ENCODE results near the gene CTNND2.
"Not testable (repeated sequence)": the region's sequence is repeated elsewhere in the genome, so short reads cannot be mapped to it uniquely, and the experiment has no call there.

The CTNND2 gene

DNA sequence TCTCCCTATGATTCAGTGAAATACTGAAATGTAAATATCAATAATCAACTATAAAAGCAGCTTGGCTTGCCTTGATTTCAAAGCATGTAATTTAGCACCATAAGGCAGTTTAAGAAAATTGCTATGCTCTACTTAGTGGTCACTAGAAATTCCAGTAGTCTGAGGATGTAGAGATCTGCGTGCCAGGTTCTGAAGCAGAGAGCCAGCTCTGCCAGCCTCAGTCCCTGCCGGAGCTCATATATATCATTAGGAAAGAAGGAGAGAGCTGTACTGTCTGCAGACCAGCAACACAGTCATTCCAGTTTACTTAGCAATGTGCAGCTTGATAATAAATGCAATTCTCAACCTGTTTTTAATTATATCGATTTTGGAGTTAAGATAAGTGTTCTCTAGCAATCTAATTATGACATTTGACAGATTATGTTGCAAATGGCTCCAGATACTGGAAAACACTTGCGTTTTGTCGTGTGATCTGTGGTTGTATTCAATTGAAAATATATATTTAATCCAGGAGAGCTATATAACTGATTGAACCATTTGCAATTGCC, 540.5 kb downstream of the CTNND2 start:
- no peak for DNase-seq
- H3K4me1 Mint-ChIP-seq (ENCODE audit: low read depth) = no peaks in the 10 kb centered on the region
- no peak overlapping the region for H3K4me3 Mint-ChIP-seq
- H3K36me3 Mint-ChIP-seq (ENCODE audit: low read depth) = no peaks in the 10 kb centered on the region
- H3K27me3 Mint-ChIP-seq = no peaks in the 10 kb centered on the region
- no peak overlapping the region for H3K27ac Mint-ChIP-seq
- H3K9me3 Mint-ChIP-seq = no peaks in the 10 kb centered on the region

GRCh38 chr5:11361768-11362167, 542.5 kb downstream of the CTNND2 start:
- Mint-ChIP-seq H3K4me3 (no peak overlapping the region), H3K9me3 (no peaks in the 10 kb centered on the region), H3K36me3 (ENCODE audit: low read depth) (no peaks in the 10 kb centered on the region), H3K27ac (no peak overlapping the region), H3K27me3 (no peaks in the 10 kb centered on the region), H3K4me1 (ENCODE audit: low read depth) (no peaks in the 10 kb centered on the region)
- DNase-seq = no peak

GRCh38 chr5:11357928-11358327, 546.3 kb downstream of the CTNND2 start:
- no peak overlapping the region for H3K4me3 Mint-ChIP-seq
- DNase-seq = no peak
- no peaks in the 10 kb centered on the region for H3K36me3 Mint-ChIP-seq (ENCODE audit: low read depth)
- no peaks in the 10 kb centered on the region for H3K27me3 Mint-ChIP-seq
- H3K9me3 Mint-ChIP-seq = peaks cover 3% of the 10 kb centered on the region
- H3K27ac Mint-ChIP-seq = no peak overlapping the region
- H3K4me1 Mint-ChIP-seq (ENCODE audit: low read depth) = no peaks in the 10 kb centered on the region

GRCh38 chr5:11355491-11355890, 548.8 kb downstream of the CTNND2 start:
- Mint-ChIP-seq H3K9me3 (peaks cover 3% of the 10 kb centered on the region), H3K4me3 (no peak overlapping the region), H3K27ac (no peak overlapping the region), H3K4me1 (ENCODE audit: low read depth) (no peaks in the 10 kb centered on the region), H3K27me3 (no peaks in the 10 kb centered on the region), H3K36me3 (ENCODE audit: low read depth) (no peaks in the 10 kb centered on the region)
- DNase-seq = no peak

DNA sequence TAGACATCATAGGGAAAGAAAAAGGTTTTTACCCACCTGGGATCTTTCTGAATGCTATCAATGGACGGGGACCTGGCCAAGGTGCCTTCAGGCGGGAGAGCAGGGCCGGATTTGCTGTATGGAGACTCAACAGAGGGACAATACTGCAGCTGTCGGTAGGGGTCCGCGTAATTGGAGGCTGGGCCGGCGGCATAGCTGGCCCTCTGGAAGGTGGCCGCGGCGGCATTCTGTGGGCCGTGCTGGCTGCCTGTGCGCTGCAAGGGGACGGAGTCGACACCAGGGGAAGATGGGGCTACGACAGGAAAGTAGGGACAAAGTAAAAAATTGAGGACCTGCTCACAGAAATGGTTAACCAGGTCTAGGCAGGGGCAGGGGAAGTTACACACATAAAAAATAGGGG, 557.9 kb downstream of the CTNND2 start:
- DNase-seq = no peak
- no peaks in the 10 kb centered on the region for H3K36me3 Mint-ChIP-seq (ENCODE audit: low read depth)
- H3K9me3 Mint-ChIP-seq = no peaks in the 10 kb centered on the region
- peaks cover 7% of the 10 kb centered on the region for H3K27me3 Mint-ChIP-seq
- no peaks in the 10 kb centered on the region for H3K4me1 Mint-ChIP-seq (ENCODE audit: low read depth)
- H3K27ac Mint-ChIP-seq = no peak overlapping the region
- H3K4me3 Mint-ChIP-seq = no peak overlapping the region

- Mint-ChIP-seq H3K27ac (no peak overlapping the region), H3K4me3 (no peak overlapping the region), H3K27me3 (no peaks in the 10 kb centered on the region), H3K9me3 (no peaks in the 10 kb centered on the region), H3K36me3 (ENCODE audit: low read depth) (no peaks in the 10 kb centered on the region), H3K4me1 (ENCODE audit: low read depth) (no peaks in the 10 kb centered on the region)
- no peak for DNase-seq
These were observed 568.1 kb downstream of the CTNND2 start for GRCh38 chr5:11335881-11336760.

- no peaks in the 10 kb centered on the region for H3K36me3 Mint-ChIP-seq (ENCODE audit: low read depth)
- H3K27me3 Mint-ChIP-seq = no peaks in the 10 kb centered on the region
- H3K4me3 Mint-ChIP-seq = no peak overlapping the region
- no peak for DNase-seq
- H3K9me3 Mint-ChIP-seq = no peaks in the 10 kb centered on the region
- H3K4me1 Mint-ChIP-seq (ENCODE audit: low read depth) = no peaks in the 10 kb centered on the region
- no peak overlapping the region for H3K27ac Mint-ChIP-seq
These were observed 569.8 kb downstream of the CTNND2 start for GRCh38 chr5:11334404-11334803.

GRCh38 chr5:11329679-11330078, 574.6 kb downstream of the CTNND2 start:
- Mint-ChIP-seq H3K27me3 (no peaks in the 10 kb centered on the region), H3K4me1 (ENCODE audit: low read depth) (no peaks in the 10 kb centered on the region), H3K4me3 (no peak overlapping the region), H3K27ac (no peak overlapping the region), H3K9me3 (no peaks in the 10 kb centered on the region), H3K36me3 (ENCODE audit: low read depth) (no peaks in the 10 kb centered on the region)
- no peak for DNase-seq

DNA sequence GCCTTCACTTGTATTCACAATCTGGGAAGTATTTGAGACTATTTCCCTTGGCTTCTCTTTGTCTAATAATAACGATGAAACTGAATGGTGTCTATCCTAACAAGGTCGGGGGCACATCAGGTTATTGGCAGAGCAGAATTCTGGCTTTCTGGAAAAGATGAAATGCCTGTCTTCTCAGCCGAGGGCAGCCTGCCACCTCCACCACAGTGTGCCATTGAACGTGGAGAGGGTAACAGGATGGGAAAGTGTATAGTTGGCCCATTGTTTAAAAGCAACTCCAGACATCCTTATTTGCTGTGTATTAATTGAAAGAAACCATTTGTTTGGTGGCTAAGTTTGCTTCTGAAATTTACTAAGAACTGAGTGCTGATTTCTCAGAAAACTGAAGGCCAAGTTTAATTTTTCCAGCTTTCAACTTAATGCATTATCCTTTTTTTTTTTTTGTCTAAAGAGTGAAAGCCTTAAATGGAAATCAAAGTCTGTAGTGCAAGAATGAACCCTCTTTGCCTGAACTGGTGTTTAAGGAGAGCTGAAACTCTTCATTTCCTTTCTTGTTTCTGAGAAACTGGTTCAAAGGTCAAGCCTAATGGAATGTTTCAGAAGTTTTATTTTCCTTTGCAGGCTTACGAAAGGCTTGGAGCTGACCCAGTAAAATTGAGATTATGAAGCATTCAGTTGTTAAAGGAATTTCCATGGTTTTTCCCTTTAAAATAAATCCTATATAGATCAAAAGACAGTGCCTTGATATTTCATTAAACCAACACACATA, 579.5 kb downstream of the CTNND2 start:
- Mint-ChIP-seq H3K4me3 (no peak overlapping the region), H3K9me3 (no peaks in the 10 kb centered on the region), H3K27me3 (peaks cover 3% of the 10 kb centered on the region), H3K4me1 (ENCODE audit: low read depth) (no peaks in the 10 kb centered on the region), H3K27ac (no peak overlapping the region), H3K36me3 (ENCODE audit: low read depth) (no peaks in the 10 kb centered on the region)
- no peak for DNase-seq

- no peaks in the 10 kb centered on the region for H3K9me3 Mint-ChIP-seq
- no peak for DNase-seq
- no peak overlapping the region for H3K4me3 Mint-ChIP-seq
- H3K4me1 Mint-ChIP-seq (ENCODE audit: low read depth) = no peaks in the 10 kb centered on the region
- H3K36me3 Mint-ChIP-seq (ENCODE audit: low read depth) = no peaks in the 10 kb centered on the region
- peaks cover 3% of the 10 kb centered on the region for H3K27me3 Mint-ChIP-seq
- no peak overlapping the region for H3K27ac Mint-ChIP-seq
These were observed 580.5 kb downstream of the CTNND2 start for GRCh38 chr5:11323761-11324160.

DNA sequence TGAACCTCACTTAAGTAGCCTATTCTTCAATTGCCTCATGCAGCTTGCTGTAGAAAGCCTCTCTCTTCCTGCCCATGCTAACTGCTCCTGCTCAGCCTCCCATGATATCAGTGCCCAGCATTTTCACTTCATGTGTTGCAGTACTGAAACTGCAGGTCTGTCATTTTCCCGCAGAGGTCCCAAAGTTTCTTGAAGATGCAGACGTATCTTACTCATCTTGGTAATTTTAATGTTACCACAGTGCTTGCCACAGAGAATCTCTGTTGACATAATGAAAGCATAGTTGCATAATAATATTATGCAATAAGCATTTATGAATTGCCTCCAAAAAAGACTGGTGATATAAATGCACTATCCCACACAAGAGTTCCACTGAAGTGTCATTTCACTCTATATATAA, 582.1 kb downstream of the CTNND2 start:
- no peak overlapping the region for H3K27ac Mint-ChIP-seq
- no peaks in the 10 kb centered on the region for H3K4me1 Mint-ChIP-seq (ENCODE audit: low read depth)
- peaks cover 7% of the 10 kb centered on the region for H3K27me3 Mint-ChIP-seq
- DNase-seq = no peak
- no peaks in the 10 kb centered on the region for H3K36me3 Mint-ChIP-seq (ENCODE audit: low read depth)
- H3K4me3 Mint-ChIP-seq = no peak overlapping the region
- H3K9me3 Mint-ChIP-seq = no peaks in the 10 kb centered on the region

DNA sequence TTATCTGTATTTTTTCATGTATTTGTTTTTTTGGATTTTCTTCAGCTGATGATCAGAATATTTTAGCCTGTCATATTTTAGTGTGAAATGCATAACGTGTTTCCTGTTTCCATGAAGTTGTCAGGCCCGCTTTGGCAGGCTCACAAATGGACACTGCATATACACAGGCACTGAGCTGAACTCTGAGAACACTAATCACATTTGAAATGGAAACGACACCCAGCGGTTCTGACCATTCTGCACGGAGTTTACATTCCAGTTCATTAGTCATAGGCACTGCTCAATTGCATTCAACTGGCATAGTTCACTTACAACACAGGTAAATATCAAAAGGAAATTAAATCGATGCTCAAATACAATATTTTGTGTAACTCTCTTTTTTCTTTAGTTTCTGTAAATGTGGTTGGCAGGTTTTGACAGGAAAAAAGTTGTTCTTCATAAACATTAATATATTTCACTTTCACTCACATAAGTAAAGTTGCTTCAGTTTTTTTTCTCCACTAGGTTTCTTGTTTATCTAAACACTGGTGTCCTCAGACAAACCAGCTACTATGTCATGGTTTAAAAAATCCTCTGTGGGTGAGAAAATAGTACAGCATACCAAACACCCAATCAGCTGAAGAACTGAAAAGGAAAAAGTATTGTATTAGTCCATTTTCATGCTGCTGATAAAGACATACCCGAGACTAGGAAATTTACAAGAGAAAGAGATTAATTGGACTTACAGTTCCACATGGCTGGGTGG, 584.2 kb downstream of the CTNND2 start:
- Mint-ChIP-seq H3K4me3 (no peak overlapping the region), H3K9me3 (no peaks in the 10 kb centered on the region), H3K27ac (no peak overlapping the region), H3K4me1 (ENCODE audit: low read depth) (no peaks in the 10 kb centered on the region), H3K27me3 (peaks cover 9% of the 10 kb centered on the region), H3K36me3 (ENCODE audit: low read depth) (no peaks in the 10 kb centered on the region)
- no peak for DNase-seq

- not testable (repeated sequence) for H3K4me3 Mint-ChIP-seq; H3K27me3 Mint-ChIP-seq; H3K9me3 Mint-ChIP-seq; DNase-seq; H3K4me1 Mint-ChIP-seq (ENCODE audit: low read depth); H3K27ac Mint-ChIP-seq; H3K36me3 Mint-ChIP-seq (ENCODE audit: low read depth)
These were observed 590.6 kb downstream of the CTNND2 start for GRCh38 chr5:11313694-11314093.

- no peak overlapping the region for H3K27ac Mint-ChIP-seq
- H3K36me3 Mint-ChIP-seq (ENCODE audit: low read depth) = no peaks in the 10 kb centered on the region
- no peaks in the 10 kb centered on the region for H3K4me1 Mint-ChIP-seq (ENCODE audit: low read depth)
- no peaks in the 10 kb centered on the region for H3K27me3 Mint-ChIP-seq
- H3K9me3 Mint-ChIP-seq = no peaks in the 10 kb centered on the region
- no peak overlapping the region for H3K4me3 Mint-ChIP-seq
- no peak for DNase-seq
These were observed 592.5 kb downstream of the CTNND2 start for GRCh38 chr5:11311731-11312130.
